HUES64 (cell line): ENCODE results near the gene INAFM2.
A peak's percentile ranks its signal among the peaks of the same experiment; 100 is the strongest.

ENCODE experiments used
- H3K27ac ChIP-seq: 2 replicates; pipeline ENCODE4 v1.7.0; 2013; ENCODE audit warnings: low read depth, low read length, inconsistent platforms
- H3K27me3 ChIP-seq: 2 replicates; pipeline ENCODE4 v1.6.1; 2013; ENCODE audit warnings: mild to moderate bottlenecking, low read length; ENCODE audit not compliant: insufficient read depth
- H3K36me3 ChIP-seq: 2 replicates; pipeline ENCODE4 v1.6.1; 2013; ENCODE audit warnings: mild to moderate bottlenecking, low read length; ENCODE audit not compliant: insufficient read depth
- H3K4me1 ChIP-seq: 2 replicates; pipeline ENCODE4 v1.6.1; 2013; ENCODE audit warnings: mild to moderate bottlenecking, low read length, moderate library complexity; ENCODE audit not compliant: insufficient read depth
- H3K4me3 ChIP-seq: 2 replicates; pipeline ENCODE4 v1.5.1; 2013; ENCODE audit warnings: mild to moderate bottlenecking, low read length, moderate library complexity
- H3K9ac ChIP-seq: 2 replicates; pipeline ENCODE4 v1.6.1; 2013; ENCODE audit warnings: mild to moderate bottlenecking, low read depth, low read length
- H3K9me3 ChIP-seq: 2 replicates; pipeline ENCODE4 v1.6.1; 2013; ENCODE audit warnings: low read depth, low read length; ENCODE audit not compliant: insufficient read depth
- WGBS: fragments of 150-250, 120-280 bp; methylation state at CpG from one replicate; pipeline ENCODE4 v1.1.7; 2013; ENCODE audit warnings: missing lambda C conversion rate; 5-methylcytosine and 5-hydroxymethylcytosine counted together

The INAFM2 gene

GRCh38 chr15:40367686-40368611 is 44.5 kb downstream of the INAFM2 start:
- no peaks in the 10 kb centered on the region for H3K9me3 ChIP-seq
- no peak overlapping the region; the same call in 1 of the 2 replicates for H3K9ac ChIP-seq
- H3K27me3 ChIP-seq: peaks cover 48% of the 10 kb centered on the region
- H3K4me1 ChIP-seq: peaks cover 9% of the 10 kb centered on the region
- H3K4me3 ChIP-seq: peak overlapping the region; percentile 42
- WGBS: 23% methylated on average over 91 of the region's 91 CpGs
- H3K27ac ChIP-seq: no peak overlapping the region
- H3K36me3 ChIP-seq: no peaks in the 10 kb centered on the region

- no peak overlapping the region for H3K9ac ChIP-seq
- peaks cover 11% of the 10 kb centered on the region for H3K4me1 ChIP-seq
- H3K27me3 ChIP-seq: peaks cover 48% of the 10 kb centered on the region
- WGBS: 95% methylated on average over 24 of the region's 24 CpGs
- no peaks in the 10 kb centered on the region for H3K9me3 ChIP-seq
- no peak overlapping the region for H3K27ac ChIP-seq
- H3K36me3 ChIP-seq: no peaks in the 10 kb centered on the region
- H3K4me3 ChIP-seq: no peak overlapping the region
Observed at GRCh38 chr15:40368719-40369473, 45.4 kb downstream of the INAFM2 start.

- H3K9ac ChIP-seq: no peak overlapping the region
- no peak overlapping the region for H3K27ac ChIP-seq
- WGBS: 94% methylated on average over 10 of the region's 10 CpGs
- H3K4me3 ChIP-seq: no peak overlapping the region
- no peaks in the 10 kb centered on the region for H3K36me3 ChIP-seq
- H3K4me1 ChIP-seq: peaks cover 11% of the 10 kb centered on the region
- H3K27me3 ChIP-seq: peaks cover 48% of the 10 kb centered on the region
- H3K9me3 ChIP-seq: no peaks in the 10 kb centered on the region
Observed at GRCh38 chr15:40369474-40369869, 46.0 kb downstream of the INAFM2 start.

GRCh38 chr15:40369971-40370370 is 46.5 kb downstream of the INAFM2 start:
- Histone ChIP-seq H3K9me3 (no peaks in the 10 kb centered on the region), H3K4me1 (peaks cover 11% of the 10 kb centered on the region), H3K27me3 (peaks cover 48% of the 10 kb centered on the region), H3K4me3 (no peak overlapping the region), H3K36me3 (no peaks in the 10 kb centered on the region), H3K27ac (no peak overlapping the region), H3K9ac (no peak overlapping the region)
- WGBS: 93% methylated on average over 13 of the region's 13 CpGs

- Histone ChIP-seq H3K27ac (no peak overlapping the region), H3K4me3 (no peak overlapping the region), H3K36me3 (no peaks in the 10 kb centered on the region), H3K9me3 (no peaks in the 10 kb centered on the region), H3K27me3 (peaks cover 24% of the 10 kb centered on the region), H3K9ac (no peak overlapping the region), H3K4me1 (peaks cover 11% of the 10 kb centered on the region)
- 50% methylated on average over 2 of the region's 2 CpGs for WGBS
Observed at GRCh38 chr15:40372981-40373380, 49.5 kb downstream of the INAFM2 start.
